GM23338 (cell line): ENCODE results near the gene ATF4. TPM values are rescaled to one million over a fixed set of nuclear protein-coding genes. Genes with fewer than 3 reads are reported as not detected.

Experiments
- ATAC-seq: fragments of 200-7000 bp; cut with Tn5 transposase; 3 replicates; pipeline ENCODE4 v1.9.1; 2020
- DNase-seq: peaks from one replicate; pipeline ENCODE4 v3.0.0-alpha.2; 2015; ENCODE audit warnings: low spot score
- H2AFZ ChIP-seq: fragments of 200-600 bp; sonication (generic); 2 replicates; pipeline ENCODE4 v1.8.0; 2016; ENCODE audit warnings: antibody characterized with exemption, mild to moderate bottlenecking, moderate library complexity
- H3F3A ChIP-seq: fragments of 200-600 bp; sonication (generic); replicated peaks from 2 replicates; pipeline ENCODE4 v1.8.0; 2017; ENCODE audit warnings: antibody characterized with exemption, mixed run types, low read depth
- H3K27ac ChIP-seq: fragments of 200-600 bp; sonication (generic); 2 replicates; pipeline ENCODE4 v1.6.1; 2016; ENCODE audit warnings: low read depth
- H3K27me3 ChIP-seq: fragments of 200-600 bp; sonication (generic); 2 replicates; pipeline ENCODE4 v1.8.0; 2016; ENCODE audit warnings: mild to moderate bottlenecking, mixed run types, moderate library complexity; ENCODE audit not compliant: insufficient read depth
- H3K36me3 ChIP-seq: fragments of 200-600 bp; sonication (generic); 2 replicates; pipeline ENCODE4 v1.8.0; 2016; ENCODE audit warnings: mild to moderate bottlenecking; ENCODE audit not compliant: insufficient read depth
- H3K4me1 ChIP-seq: fragments of 200-600 bp; sonication (generic); 2 replicates; pipeline ENCODE4 v1.8.0; 2016; ENCODE audit warnings: mild to moderate bottlenecking, moderate library complexity; ENCODE audit not compliant: insufficient read depth
- H3K4me2 ChIP-seq: fragments of 200-600 bp; sonication (generic); 2 replicates; pipeline ENCODE4 v1.7.1; 2017; ENCODE audit warnings: mixed run types
- H3K4me3 ChIP-seq: fragments of 200-600 bp; sonication (generic); 2 replicates; pipeline ENCODE4 v1.6.1; 2016; ENCODE audit warnings: mixed run types
- H3K79me2 ChIP-seq: fragments of 200-600 bp; sonication (generic); replicated peaks from 2 replicates; pipeline ENCODE4 v1.8.0; 2017; ENCODE audit warnings: mild to moderate bottlenecking; ENCODE audit not compliant: insufficient read depth
- H3K9me2 ChIP-seq: fragments of 200-600 bp; sonication (generic); 2 replicates; pipeline ENCODE4 v1.8.0; 2017; ENCODE audit not compliant: insufficient read depth
- H4K20me1 ChIP-seq: fragments of 200-600 bp; sonication (generic); replicated peaks from 2 replicates; pipeline ENCODE4 v1.8.0; 2017; ENCODE audit warnings: mild to moderate bottlenecking; ENCODE audit not compliant: insufficient read depth
- H3K27ac Mint-ChIP-seq: 2 replicates; pipeline ENCODE4 v1.8.0; 2020; ENCODE audit warnings: inconsistent platforms, mild to moderate bottlenecking, moderate library complexity, mixed read lengths
- H3K27me3 Mint-ChIP-seq: 3 replicates; pipeline ENCODE4 v1.8.0; 2022; ENCODE audit warnings: low read depth, mild to moderate bottlenecking, moderate library complexity, mixed read lengths, inconsistent platforms; ENCODE audit not compliant: insufficient read depth, poor library complexity
- H3K36me3 Mint-ChIP-seq: 3 replicates; pipeline ENCODE4 v1.8.0; 2021; ENCODE audit warnings: low read depth, mild to moderate bottlenecking, inconsistent platforms, moderate library complexity, mixed read lengths
- H3K4me1 Mint-ChIP-seq: 3 replicates; pipeline ENCODE4 v1.8.0; 2020; ENCODE audit warnings: mild to moderate bottlenecking, inconsistent platforms, mixed read lengths
- H3K4me3 Mint-ChIP-seq: 3 replicates; pipeline ENCODE4 v1.8.0; 2021; ENCODE audit warnings: moderate library complexity, mild to moderate bottlenecking, inconsistent platforms, mixed read lengths
- H3K9me3 Mint-ChIP-seq: 3 replicates; pipeline ENCODE4 v1.8.0; 2020; ENCODE audit warnings: moderate library complexity, mild to moderate bottlenecking, inconsistent platforms, mixed read lengths
- EZH2 ChIP-seq: fragments of 200-600 bp; sonication (generic); IDR thresholded peaks from one replicate; pipeline ENCODE4 v1.8.0; 2017; ENCODE audit warnings: antibody characterized with exemption, mild to moderate bottlenecking, low read depth; ENCODE audit not compliant: unreplicated experiment
- EZH2phosphoT487 ChIP-seq: fragments of 200-600 bp; sonication (generic); IDR thresholded peaks from one replicate; pipeline ENCODE4 v1.8.1; 2018; ENCODE audit warnings: antibody characterized with exemption; ENCODE audit not compliant: unreplicated experiment
- JUNB ChIP-seq: IDR thresholded peaks from one replicate; pipeline ENCODE4 v1.6.1; 2016; ENCODE audit warnings: antibody characterized with exemption; ENCODE audit not compliant: unreplicated experiment
- NANOG ChIP-seq: IDR thresholded peaks from 2 replicates; pipeline ENCODE4 v1.6.1; 2016; ENCODE audit warnings: antibody characterized with exemption, borderline replicate concordance
- POLR2AphosphoS5 ChIP-seq: IDR thresholded peaks from 2 replicates; pipeline ENCODE4 v1.6.1; 2016; ENCODE audit warnings: antibody characterized with exemption, low read depth
- REST ChIP-seq: IDR thresholded peaks from one replicate; pipeline ENCODE4 v1.6.1; 2018; ENCODE audit warnings: antibody characterized with exemption; ENCODE audit not compliant: unreplicated experiment
- STAT1 ChIP-seq: IDR thresholded peaks from one replicate; pipeline ENCODE4 v1.6.1; 2016; ENCODE audit warnings: antibody characterized with exemption; ENCODE audit not compliant: unreplicated experiment
- ZNF114 ChIP-seq: fragments of 250-450 bp; sonication (Bioruptor Pico); IDR thresholded peaks from 2 replicates; pipeline ENCODE4 v1.5.0; 2020; ENCODE audit warnings: mild to moderate bottlenecking, moderate library complexity
- ZNF331 ChIP-seq: fragments of 250-450 bp; sonication (Bioruptor Pico); IDR thresholded peaks from 2 replicates; pipeline ENCODE4 v1.5.0; 2020; ENCODE audit warnings: low read depth, mild to moderate bottlenecking, moderate library complexity
- ZNF462 ChIP-seq: fragments of 250-450 bp; sonication (Bioruptor Pico); IDR thresholded peaks from 2 replicates; pipeline ENCODE4 v1.5.0; 2020; ENCODE audit warnings: mild to moderate bottlenecking, moderate library complexity
- polyA plus RNA-seq: library from polyadenylated mRNA; unstranded; fragments of >200 nt; fragmentation: Nextera tagmentation; extraction: Ambion mirVana; gene quantifications from 2 replicates; pipeline ENCODE4 v1.2.1, GENCODE V29; 2016
- total RNA-seq: library from RNA; depleted of rRNA; stranded (reverse); fragments of >200 nt; shearing (Covaris generic); gene quantifications from 2 replicates; pipeline ENCODE4 v1.2.3, GENCODE V29; 2014
- TF ChIP-seq, protein P1 (sequence below): IDR thresholded peaks from 2 replicates; pipeline ENCODE4 v1.6.1; 2016; ENCODE audit warnings: antibody characterized with exemption
- TF ChIP-seq, protein P2 (sequence below), 2 experiments: fragments of 200-600 bp in 1 of 2; sonication (generic) in 1 of 2; conservative IDR thresholded peaks; 2 replicates each; pipeline versions ENCODE4 v1.5.1 to v1.6.1; 2016 to 2017; ENCODE audit warnings: antibody characterized with exemption in 2 of 2, low read depth in 2 of 2, mild to moderate bottlenecking in 2 of 2, moderate library complexity in 1 of 2

ATF4 gene
- total and polyA plus RNA-seq, 2 experiments from 2014 or later, result 446 to 553 TPM

GRCh38 chr22:39519681-39520225, 609 bp upstream of the ATF4 start:
- Histone ChIP-seq H3K36me3 (peaks cover 41% of the 10 kb centered on the region), H3K4me3 (peak overlapping the region; percentile 97), H3K9me2 (no peaks in the 10 kb centered on the region), H3K27ac (peak overlapping the region; percentile 91), H2AFZ (peak overlapping the region; percentile 1; the same call in 1 of the 2 replicates), H3K4me2 (peak overlapping the region; percentile 96), H3F3A (peaks cover 48% of the 10 kb centered on the region), H3K79me2 (peaks cover 31% of the 10 kb centered on the region), H3K4me1 (peaks cover 26% of the 10 kb centered on the region), H4K20me1 (peaks cover 60% of the 10 kb centered on the region), H3K27me3 (peaks cover 5% of the 10 kb centered on the region; the same call in 1 of the 2 replicates)
- TF ChIP-seq EZH2phosphoT487 (no peak), POLR2AphosphoS5 (peak; percentile 81), REST (no peak), NANOG (no peak), ZNF331 (CRISPR knock-in tag) (no peak), ZNF462 (CRISPR knock-in tag) (no peak), EZH2 (no peak), ZNF114 (no peak), JUNB (no peak), STAT1 (no peak)
- TF ChIP-seq, protein P1, sequence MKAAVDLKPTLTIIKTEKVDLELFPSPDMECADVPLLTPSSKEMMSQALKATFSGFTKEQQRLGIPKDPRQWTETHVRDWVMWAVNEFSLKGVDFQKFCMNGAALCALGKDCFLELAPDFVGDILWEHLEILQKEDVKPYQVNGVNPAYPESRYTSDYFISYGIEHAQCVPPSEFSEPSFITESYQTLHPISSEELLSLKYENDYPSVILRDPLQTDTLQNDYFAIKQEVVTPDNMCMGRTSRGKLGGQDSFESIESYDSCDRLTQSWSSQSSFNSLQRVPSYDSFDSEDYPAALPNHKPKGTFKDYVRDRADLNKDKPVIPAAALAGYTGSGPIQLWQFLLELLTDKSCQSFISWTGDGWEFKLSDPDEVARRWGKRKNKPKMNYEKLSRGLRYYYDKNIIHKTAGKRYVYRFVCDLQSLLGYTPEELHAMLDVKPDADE, result no peak
- TF ChIP-seq, protein P2, sequence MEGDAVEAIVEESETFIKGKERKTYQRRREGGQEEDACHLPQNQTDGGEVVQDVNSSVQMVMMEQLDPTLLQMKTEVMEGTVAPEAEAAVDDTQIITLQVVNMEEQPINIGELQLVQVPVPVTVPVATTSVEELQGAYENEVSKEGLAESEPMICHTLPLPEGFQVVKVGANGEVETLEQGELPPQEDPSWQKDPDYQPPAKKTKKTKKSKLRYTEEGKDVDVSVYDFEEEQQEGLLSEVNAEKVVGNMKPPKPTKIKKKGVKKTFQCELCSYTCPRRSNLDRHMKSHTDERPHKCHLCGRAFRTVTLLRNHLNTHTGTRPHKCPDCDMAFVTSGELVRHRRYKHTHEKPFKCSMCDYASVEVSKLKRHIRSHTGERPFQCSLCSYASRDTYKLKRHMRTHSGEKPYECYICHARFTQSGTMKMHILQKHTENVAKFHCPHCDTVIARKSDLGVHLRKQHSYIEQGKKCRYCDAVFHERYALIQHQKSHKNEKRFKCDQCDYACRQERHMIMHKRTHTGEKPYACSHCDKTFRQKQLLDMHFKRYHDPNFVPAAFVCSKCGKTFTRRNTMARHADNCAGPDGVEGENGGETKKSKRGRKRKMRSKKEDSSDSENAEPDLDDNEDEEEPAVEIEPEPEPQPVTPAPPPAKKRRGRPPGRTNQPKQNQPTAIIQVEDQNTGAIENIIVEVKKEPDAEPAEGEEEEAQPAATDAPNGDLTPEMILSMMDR (conservative IDR thresholded peaks at IDR 0.05; ENCODE audit: low read depth in 2 of 2), result peak; percentile 34 to 43
- DNase-seq, result peak; percentile 100
- H3K4me3 Mint-ChIP-seq, result peak overlapping the region; percentile 92
- H3K27ac Mint-ChIP-seq, result peak overlapping the region; percentile 100
- peaks cover 53% of the 10 kb centered on the region for H3K27me3 Mint-ChIP-seq
- peak; percentile 85 for ATAC-seq
- H3K4me1 Mint-ChIP-seq, result peaks cover 28% of the 10 kb centered on the region
- peaks cover 75% of the 10 kb centered on the region for H3K36me3 Mint-ChIP-seq
- H3K9me3 Mint-ChIP-seq, result peaks cover 9% of the 10 kb centered on the region; the same call in 2 of the 3 replicates
